Neural crest cell (in vitro differentiated cells): ENCODE measurements around the gene CDKAL1. TPM values are rescaled to one million over a fixed set of nuclear protein-coding genes. Genes with fewer than 3 reads are reported as not detected.

Experiments
- DNase-seq: peaks from one replicate; pipeline ENCODE4 v3.0.0; 2021; ENCODE audit warnings: low read depth, mixed read lengths, low spot score
- H3K27ac Mint-ChIP-seq: one replicate; pipeline ENCODE4 v1.8.0; 2021; ENCODE audit warnings: mild to moderate bottlenecking, mixed read lengths; ENCODE audit not compliant: unreplicated experiment
- H3K27me3 Mint-ChIP-seq: 2 replicates; pipeline ENCODE4 v1.8.0; 2021; ENCODE audit warnings: low read depth, mild to moderate bottlenecking, mixed read lengths
- H3K36me3 Mint-ChIP-seq: 2 replicates; pipeline ENCODE4 v1.8.0; 2021; ENCODE audit warnings: low read depth, mild to moderate bottlenecking, mixed read lengths
- H3K4me1 Mint-ChIP-seq: 2 replicates; pipeline ENCODE4 v1.8.0; 2021; ENCODE audit warnings: mixed read lengths
- H3K4me3 Mint-ChIP-seq: one replicate; pipeline ENCODE4 v1.8.0; 2021; ENCODE audit warnings: mild to moderate bottlenecking, mixed read lengths
- H3K9me3 Mint-ChIP-seq: 2 replicates; pipeline ENCODE4 v1.8.0; 2021; ENCODE audit warnings: mixed read lengths
- total RNA-seq: library from RNA; stranded (reverse); gene quantifications from 2 replicates; pipeline ENCODE4 v1.2.1, GENCODE V29; 2021
- TF ChIP-seq, protein P1 (sequence below): fragments of 200-600 bp; sonication (generic); conservative IDR thresholded peaks from 2 replicates; pipeline ENCODE4 v1.5.0; 2021; ENCODE audit warnings: antibody characterized with exemption, mild to moderate bottlenecking

CDKAL1 gene
- total RNA-seq, 1 donor from 2014 or later, result 25.4 TPM

DNA sequence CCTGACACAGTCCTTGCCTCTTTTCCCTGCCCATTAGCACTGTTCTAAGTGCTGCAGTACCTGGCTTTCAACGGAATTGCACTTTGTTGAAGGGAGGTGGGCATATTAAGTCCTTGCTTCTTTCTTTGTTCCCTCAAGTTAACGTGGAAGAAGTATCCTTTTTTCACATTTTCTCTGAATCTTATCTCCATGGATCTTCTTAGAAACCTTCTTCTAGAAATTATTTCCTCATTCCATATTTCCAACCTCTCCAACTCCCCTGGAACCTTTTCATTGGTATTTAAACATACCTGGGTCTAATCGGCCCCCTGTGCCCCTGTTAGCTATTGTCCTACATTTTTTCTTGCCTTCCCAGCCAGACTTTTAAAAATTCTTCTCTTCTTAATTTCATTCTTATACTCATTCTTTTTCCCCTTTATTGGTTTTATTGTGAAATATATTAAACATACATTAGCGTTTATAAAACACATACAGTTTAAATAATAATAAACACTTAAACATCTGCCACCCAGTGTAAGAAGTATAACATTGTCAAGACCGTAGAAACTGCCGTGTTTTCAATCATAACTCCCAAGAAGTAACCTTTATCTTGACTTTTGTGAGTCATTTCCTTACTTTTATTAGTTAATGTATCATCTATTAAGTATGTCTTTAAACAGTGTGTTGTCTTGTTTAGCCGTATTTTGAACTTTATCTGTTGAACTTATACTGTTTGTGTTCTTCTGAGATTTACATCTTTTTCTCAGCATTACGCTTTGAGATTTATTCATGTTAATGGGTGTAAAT, 118.2 kb downstream of the CDKAL1 start:
- TF ChIP-seq, protein P1, sequence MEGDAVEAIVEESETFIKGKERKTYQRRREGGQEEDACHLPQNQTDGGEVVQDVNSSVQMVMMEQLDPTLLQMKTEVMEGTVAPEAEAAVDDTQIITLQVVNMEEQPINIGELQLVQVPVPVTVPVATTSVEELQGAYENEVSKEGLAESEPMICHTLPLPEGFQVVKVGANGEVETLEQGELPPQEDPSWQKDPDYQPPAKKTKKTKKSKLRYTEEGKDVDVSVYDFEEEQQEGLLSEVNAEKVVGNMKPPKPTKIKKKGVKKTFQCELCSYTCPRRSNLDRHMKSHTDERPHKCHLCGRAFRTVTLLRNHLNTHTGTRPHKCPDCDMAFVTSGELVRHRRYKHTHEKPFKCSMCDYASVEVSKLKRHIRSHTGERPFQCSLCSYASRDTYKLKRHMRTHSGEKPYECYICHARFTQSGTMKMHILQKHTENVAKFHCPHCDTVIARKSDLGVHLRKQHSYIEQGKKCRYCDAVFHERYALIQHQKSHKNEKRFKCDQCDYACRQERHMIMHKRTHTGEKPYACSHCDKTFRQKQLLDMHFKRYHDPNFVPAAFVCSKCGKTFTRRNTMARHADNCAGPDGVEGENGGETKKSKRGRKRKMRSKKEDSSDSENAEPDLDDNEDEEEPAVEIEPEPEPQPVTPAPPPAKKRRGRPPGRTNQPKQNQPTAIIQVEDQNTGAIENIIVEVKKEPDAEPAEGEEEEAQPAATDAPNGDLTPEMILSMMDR, result no peak
- Mint-ChIP-seq H3K36me3 (peaks cover 19% of the 10 kb centered on the region), H3K27me3 (no peaks in the 10 kb centered on the region), H3K9me3 (peaks cover 3% of the 10 kb centered on the region), H3K4me1 (no peaks in the 10 kb centered on the region), H3K4me3 (no peak overlapping the region), H3K27ac (no peak overlapping the region)
- DNase-seq, result no peak

DNA sequence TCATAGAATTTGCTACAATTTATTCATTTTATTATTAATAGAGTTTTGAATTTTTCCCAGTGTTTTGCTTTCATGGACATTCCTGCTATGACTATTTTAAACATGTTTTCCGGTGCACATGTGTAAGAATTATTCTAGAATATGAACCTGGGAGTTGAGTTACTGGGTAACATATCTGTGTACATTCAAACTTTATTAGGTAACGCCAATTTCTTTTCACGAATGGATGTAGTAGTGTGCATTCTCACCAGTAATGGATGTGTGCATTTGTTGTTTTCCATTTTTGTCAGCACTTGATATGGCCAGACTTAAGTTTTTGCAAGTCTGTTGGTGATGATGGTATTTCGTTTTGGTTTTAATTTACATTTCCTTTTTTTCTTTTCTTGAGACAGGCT, 118.8 kb downstream of the CDKAL1 start:
- Mint-ChIP-seq H3K27ac (no peak overlapping the region), H3K36me3 (peaks cover 19% of the 10 kb centered on the region), H3K4me3 (no peak overlapping the region), H3K27me3 (no peaks in the 10 kb centered on the region), H3K9me3 (peaks cover 3% of the 10 kb centered on the region), H3K4me1 (peaks cover 4% of the 10 kb centered on the region)
- TF ChIP-seq, protein P1, result no peak
- no peak for DNase-seq

DNA sequence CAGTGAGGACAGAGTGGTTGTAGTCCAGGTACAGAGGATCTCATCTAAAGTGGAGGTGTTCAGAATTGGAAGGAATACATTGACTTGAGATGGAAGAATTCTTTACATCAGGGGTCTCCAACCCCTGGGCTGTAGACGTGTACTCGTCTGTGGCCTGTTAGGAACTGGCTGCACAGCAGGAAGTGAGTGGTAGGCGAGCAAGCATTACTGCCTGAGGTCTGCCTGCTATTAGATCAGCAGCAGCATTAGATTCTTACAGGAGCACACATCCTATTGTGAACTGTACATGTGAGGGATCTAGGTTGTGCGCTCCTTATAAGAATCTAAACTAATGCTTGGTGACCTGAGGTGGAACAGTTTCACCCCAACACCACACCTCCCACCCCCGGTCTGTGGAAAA, 121.1 kb downstream of the CDKAL1 start:
- H3K27ac Mint-ChIP-seq, result no peak overlapping the region

GRCh38 chr6:20657274-20657800, 123.1 kb downstream of the CDKAL1 start:
- Mint-ChIP-seq H3K4me3 (no peak overlapping the region), H3K9me3 (no peaks in the 10 kb centered on the region), H3K27me3 (no peaks in the 10 kb centered on the region), H3K27ac (no peak overlapping the region), H3K4me1 (peaks cover 17% of the 10 kb centered on the region), H3K36me3 (peaks cover 7% of the 10 kb centered on the region)
- TF ChIP-seq, protein P1, result no peak
- DNase-seq, result no peak

More for the DNA sequence above, 121.1 kb downstream of the CDKAL1 start:
- peaks cover 6% of the 10 kb centered on the region for H3K4me1 Mint-ChIP-seq
- H3K27me3 Mint-ChIP-seq, result no peaks in the 10 kb centered on the region
- H3K36me3 Mint-ChIP-seq, result peaks cover 11% of the 10 kb centered on the region
- no peak overlapping the region for H3K4me3 Mint-ChIP-seq
- DNase-seq, result no peak
- TF ChIP-seq, protein P1, result no peak
- H3K9me3 Mint-ChIP-seq, result no peaks in the 10 kb centered on the region

DNA sequence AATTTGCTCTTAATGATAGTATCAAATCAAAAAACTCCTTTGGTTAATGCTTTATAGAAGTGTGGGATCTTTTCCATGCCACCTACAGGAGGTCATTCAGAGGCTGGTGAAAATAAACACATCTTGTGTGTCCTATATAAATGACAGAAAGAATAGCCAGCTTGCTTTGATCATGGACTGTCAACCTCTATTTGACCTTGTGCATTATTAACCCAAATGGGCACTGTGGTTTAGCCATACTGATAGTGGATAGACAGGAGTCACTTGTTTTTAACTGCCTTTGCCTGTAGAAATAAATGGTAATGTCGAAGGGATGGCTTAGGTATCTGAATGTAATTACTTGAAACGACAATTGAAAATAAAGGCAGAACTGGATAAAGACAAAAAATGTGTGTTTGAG, 123.8 kb downstream of the CDKAL1 start:
- H3K4me3 Mint-ChIP-seq, result no peak overlapping the region
- TF ChIP-seq, protein P1, result no peak
- H3K36me3 Mint-ChIP-seq, result peaks cover 4% of the 10 kb centered on the region
- no peak overlapping the region for H3K27ac Mint-ChIP-seq
- H3K27me3 Mint-ChIP-seq, result no peaks in the 10 kb centered on the region
- DNase-seq, result no peak
- H3K4me1 Mint-ChIP-seq, result peaks cover 17% of the 10 kb centered on the region
- H3K9me3 Mint-ChIP-seq, result no peaks in the 10 kb centered on the region
